ENCODE results near the gene AQP10. TPM values are rescaled to one million over a fixed set of nuclear protein-coding genes. Genes with fewer than 3 reads are reported as not detected.
"Not testable (repeated sequence)": the region's sequence is repeated elsewhere in the genome, so short reads cannot be mapped to it uniquely, and the experiment has no call there.

Gene AQP10
- total RNA-seq, 2 experiments from 2014 or later, result not detected

- peak; percentile 18 for DNase-seq (ENCODE audit: low spot score)
- TF ChIP-seq CTCF (conservative IDR thresholded peaks at IDR 0.05; ENCODE audit: low read length) (no peak), EZH2phosphoT487 (IDR thresholded peaks at IDR 0.05; ENCODE audit: borderline replicate concordance, low read depth, low read length) (no peak)
- Histone ChIP-seq H3K4me2 (ENCODE audit: low read length) (no peak overlapping the region), H4K20me1 (ENCODE audit: insufficient read depth, low read length) (no peaks in the 10 kb centered on the region), H3K4me3 (ENCODE audit: low read depth, low read length, poor library complexity, severe bottlenecking) (no peak overlapping the region), H3K9me2 (ENCODE audit: insufficient read depth, low read length) (no peaks in the 10 kb centered on the region), H3K36me3 (ENCODE audit: insufficient read depth, low read length) (no peaks in the 10 kb centered on the region), H3K9me3 (ENCODE audit: low read length) (peaks cover 13% of the 10 kb centered on the region; the same call in 1 of the 2 replicates), H3K4me1 (ENCODE audit: insufficient read depth, low read length, poor library complexity, severe bottlenecking) (no peaks in the 10 kb centered on the region), H2AFZ (ENCODE audit: low read length) (no peak overlapping the region), H3K27ac (ENCODE audit: low read depth, low read length, poor library complexity, severe bottlenecking) (no peak overlapping the region), H3K79me2 (ENCODE audit: insufficient read depth, low read depth, low read length) (no peaks in the 10 kb centered on the region)
- ChIA-PET POLR2A (no interaction called here), CTCF (ENCODE audit: unreplicated experiment) (no interaction called here)
- BruUV-seq (replicated peaks), result no TSS peak
- intact Hi-C loops (cut with micrococcal nuclease; ENCODE audit: unreplicated experiment), result no loop called here
Measured at GRCh38 chr1:154316704-154317103, 4.2 kb upstream of the AQP10 start.

- Histone ChIP-seq H3K4me3 (ENCODE audit: low read depth, low read length, poor library complexity, severe bottlenecking) (no peak overlapping the region), H2AFZ (ENCODE audit: low read length) (no peak overlapping the region), H3K36me3 (ENCODE audit: insufficient read depth, low read length) (no peaks in the 10 kb centered on the region), H3K4me1 (ENCODE audit: insufficient read depth, low read length, poor library complexity, severe bottlenecking) (no peaks in the 10 kb centered on the region), H3K9me2 (ENCODE audit: insufficient read depth, low read length) (no peaks in the 10 kb centered on the region), H3K9me3 (ENCODE audit: low read length) (peaks cover 13% of the 10 kb centered on the region; the same call in 1 of the 2 replicates), H4K20me1 (ENCODE audit: insufficient read depth, low read length) (no peaks in the 10 kb centered on the region), H3K27ac (ENCODE audit: low read depth, low read length, poor library complexity, severe bottlenecking) (no peak overlapping the region), H3K4me2 (ENCODE audit: low read length) (no peak overlapping the region), H3K79me2 (ENCODE audit: insufficient read depth, low read depth, low read length) (no peaks in the 10 kb centered on the region)
- intact Hi-C loops (cut with micrococcal nuclease; ENCODE audit: unreplicated experiment), result no loop called here
- TF ChIP-seq CTCF (conservative IDR thresholded peaks at IDR 0.05; ENCODE audit: low read length) (no peak), EZH2phosphoT487 (IDR thresholded peaks at IDR 0.05; ENCODE audit: borderline replicate concordance, low read depth, low read length) (no peak)
- ChIA-PET CTCF (ENCODE audit: unreplicated experiment) (no interaction called here), POLR2A (interaction anchor here (0.6 kb wide), 1 partner anchor 18 kb away, joined by 3 read pairs; no protein-coding TSS in a partner anchor)
- BruUV-seq (replicated peaks), result no TSS peak
- DNase-seq (ENCODE audit: low spot score), result no peak
Measured at GRCh38 chr1:154318386-154318785, 2.5 kb upstream of the AQP10 start.

GRCh38 chr1:154321609-154321934, 679 bp downstream of the AQP10 start:
- H4K20me1 ChIP-seq (ENCODE audit: insufficient read depth, low read length); H3K4me1 ChIP-seq (ENCODE audit: insufficient read depth, low read length, poor library complexity, severe bottlenecking); CTCF ChIA-PET (ENCODE audit: unreplicated experiment); H3K4me3 ChIP-seq (ENCODE audit: low read depth, low read length, poor library complexity, severe bottlenecking); POLR2A ChIA-PET; H2AFZ ChIP-seq (ENCODE audit: low read length); H3K27ac ChIP-seq (ENCODE audit: low read depth, low read length, poor library complexity, severe bottlenecking); H3K79me2 ChIP-seq (ENCODE audit: insufficient read depth, low read depth, low read length); H3K9me2 ChIP-seq (ENCODE audit: insufficient read depth, low read length); DNase-seq (ENCODE audit: low spot score); BruUV-seq (replicated peaks); H3K36me3 ChIP-seq (ENCODE audit: insufficient read depth, low read length); H3K4me2 ChIP-seq (ENCODE audit: low read length): not testable (repeated sequence)
- peaks cover 11% of the 10 kb centered on the region; the same call in 1 of the 2 replicates for H3K9me3 ChIP-seq (ENCODE audit: low read length)
- intact Hi-C loops (cut with micrococcal nuclease; ENCODE audit: unreplicated experiment), result loop anchor here (10.0 kb wide), 1 partner anchor 223 kb away; no protein-coding TSS in a partner anchor
